Sigmoid colon (tissue), 4 donors: ENCODE results near the gene SCT.

Source experiments
- CTCF ChIP-seq, 4 experiments: fragments of 450-650 bp in 3 of 4; fragments of 200-600 bp in 1 of 4; IDR thresholded peaks; one replicate each; pipeline ENCODE4 v1.5.1; 2016 to 2019; ENCODE audit warnings: antibody characterized with exemption in 4 of 4, mild to moderate bottlenecking in 3 of 4, moderate library complexity in 2 of 4
- EP300 ChIP-seq, 4 donors: sonication (generic); formaldehyde crosslinking; IDR thresholded peaks; one replicate each; pipeline ENCODE4 v1.6.1; 2017; ENCODE audit warnings: antibody characterized with exemption in 4 of 4
- POLR2A ChIP-seq, 2 donors: fragments of 450-650 bp; IDR thresholded peaks; one replicate each; pipeline ENCODE4 v1.6.1; 2016; ENCODE audit warnings: antibody characterized with exemption in 2 of 2, mild to moderate bottlenecking in 2 of 2, moderate library complexity in 2 of 2
- POLR2AphosphoS5 ChIP-seq, 4 donors: sonication (generic); formaldehyde crosslinking; IDR thresholded peaks; one replicate each; pipeline ENCODE4 v1.6.1; 2017; ENCODE audit warnings: antibody characterized with exemption in 4 of 4

DNA sequence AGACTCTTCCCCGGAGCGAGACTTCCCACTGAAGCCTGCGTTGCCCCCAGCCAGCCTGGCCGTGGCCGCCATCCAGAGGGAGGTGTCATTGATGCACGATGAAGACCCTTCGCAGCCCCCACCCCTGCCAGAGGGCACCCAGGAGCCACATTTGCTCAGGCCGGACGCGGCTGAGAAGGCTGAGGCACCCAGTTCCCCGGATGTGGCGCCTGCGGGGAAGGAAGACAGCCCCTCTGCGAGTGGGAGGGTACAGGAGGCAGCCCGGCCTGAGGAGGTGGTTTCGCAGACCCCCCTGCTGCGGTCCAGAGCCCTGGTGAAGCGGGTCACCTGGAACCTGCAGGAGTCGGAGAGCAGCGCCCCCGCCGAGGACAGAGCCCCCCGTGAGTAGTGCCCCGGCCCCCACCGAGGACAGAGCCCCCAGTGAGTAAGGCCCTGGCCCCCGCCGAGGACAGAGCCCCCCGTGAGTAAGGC is 17.6 kb downstream of the SCT start:
- no peak for TF ChIP-seq CTCF (IDR thresholded peaks at IDR 0.05)
- no peak for TF ChIP-seq POLR2A (IDR thresholded peaks at IDR 0.05)
- TF ChIP-seq POLR2AphosphoS5 (IDR thresholded peaks at IDR 0.05): no peak
- TF ChIP-seq EP300 (IDR thresholded peaks at IDR 0.05): no peak
